Measurements from ENCODE around the gene ZNF821.

GRCh38 chr16:71826533-71827017 is 57.4 kb downstream of the ZNF821 start:
- no peak for TF ChIP-seq CTCF (IDR thresholded peaks at IDR 0.05 in 2 of 3, conservative IDR thresholded peaks at IDR 0.05 in 1 of 3; ENCODE audit: borderline replicate concordance in 1 of 3, insufficient read depth in 1 of 3, low read depth in 2 of 3, low read length in 2 of 3)
- TF ChIP-seq POLR2AphosphoS5 (IDR thresholded peaks at IDR 0.05; ENCODE audit: low read depth, low read length): no peak
- TF ChIP-seq SRF (IDR thresholded peaks at IDR 0.05; ENCODE audit: low read depth): no peak
- TF ChIP-seq EZH2 (IDR thresholded peaks at IDR 0.05): no peak
- TF ChIP-seq POLR2A (IDR thresholded peaks at IDR 0.05; ENCODE audit: borderline replicate concordance, extremely low read depth, insufficient read depth, insufficient read length): no peak
- TF ChIP-seq ELF1 (IDR thresholded peaks at IDR 0.05; ENCODE audit: borderline replicate concordance, low read depth): no peak
- no peak for TF ChIP-seq MAX (IDR thresholded peaks at IDR 0.05)
- TF ChIP-seq CEBPB (IDR thresholded peaks at IDR 0.05; ENCODE audit: low read depth): no peak
- no peak for TF ChIP-seq ZFX (IDR thresholded peaks at IDR 0.05)
